Fibroblast of skin of abdomen (primary cell): ENCODE results near the gene CDK19.
A peak's percentile ranks its signal among the peaks of the same experiment; 100 is the strongest.
"Not testable (repeated sequence)": the region's sequence is repeated elsewhere in the genome, so short reads cannot be mapped to it uniquely, and the experiment has no call there.

ENCODE experiments used
- DNase-seq: peaks from one replicate; pipeline ENCODE4 v3.0.0-alpha.2; 2013

The CDK19 gene

GRCh38 chr6:110755411-110755834 lies 59.8 kb downstream of the CDK19 start:
- no peak for DNase-seq

DNA sequence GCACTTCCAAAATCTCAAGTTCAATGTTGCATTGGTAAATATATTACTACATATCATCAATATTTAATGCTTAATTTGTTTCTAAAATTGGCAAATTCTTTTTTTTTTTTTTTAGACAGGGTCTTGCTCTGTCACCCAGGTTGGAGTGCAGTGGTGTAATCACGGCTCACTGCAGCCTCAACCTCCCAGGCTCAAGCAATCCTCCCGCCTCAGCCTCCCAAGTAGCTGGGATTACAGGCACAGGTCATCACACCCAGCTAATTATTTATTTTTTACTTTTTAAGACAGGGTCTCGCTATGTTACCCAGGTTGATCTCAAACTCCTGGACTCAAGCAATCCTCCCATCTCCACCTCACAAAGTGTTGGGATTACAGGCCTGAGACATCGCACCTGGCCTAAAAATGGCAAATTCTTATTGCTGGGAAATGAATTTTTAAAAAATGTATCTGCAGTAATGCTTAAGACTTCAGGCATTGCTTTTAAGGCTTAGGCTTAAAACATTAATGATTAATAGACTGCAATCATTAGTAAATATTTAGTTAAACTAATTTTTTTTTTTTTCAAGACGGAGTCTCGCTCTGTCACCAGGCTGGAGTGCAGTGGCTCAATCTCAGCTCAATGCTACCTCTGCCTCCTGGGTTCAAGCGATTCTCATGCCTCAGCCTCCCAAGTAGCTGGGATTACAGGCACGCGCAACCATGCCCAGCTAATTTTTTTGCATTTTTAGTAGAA lies 61.2 kb downstream of the CDK19 start:
- DNase-seq: not testable (repeated sequence)

- DNase-seq: no peak
Measured at GRCh38 chr6:110748453-110748852, 66.8 kb downstream of the CDK19 start.

DNA sequence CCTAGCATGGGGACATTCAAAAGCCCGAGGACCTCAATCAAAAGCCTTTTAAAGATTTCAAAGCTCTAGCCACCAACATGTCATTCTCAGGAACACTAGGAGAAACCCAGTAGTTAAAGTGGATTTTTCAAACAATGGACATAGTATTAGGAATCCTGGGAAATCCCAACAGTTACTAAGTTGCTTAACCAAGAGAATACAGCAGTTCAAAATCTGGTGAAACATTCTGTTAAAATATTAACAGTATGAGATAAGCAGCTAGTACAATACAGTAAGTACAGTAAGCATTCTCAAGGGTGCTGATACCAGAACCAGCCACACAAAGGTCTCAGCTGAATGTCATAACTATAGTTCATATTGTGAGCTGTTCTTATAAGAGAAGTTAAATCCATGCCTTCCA lies 68.6 kb downstream of the CDK19 start:
- DNase-seq: no peak

GRCh38 chr6:110744991-110745390 lies 70.3 kb downstream of the CDK19 start:
- no peak for DNase-seq

- not testable (repeated sequence) for DNase-seq
Measured at GRCh38 chr6:110742552-110742951, 72.7 kb downstream of the CDK19 start.

DNA sequence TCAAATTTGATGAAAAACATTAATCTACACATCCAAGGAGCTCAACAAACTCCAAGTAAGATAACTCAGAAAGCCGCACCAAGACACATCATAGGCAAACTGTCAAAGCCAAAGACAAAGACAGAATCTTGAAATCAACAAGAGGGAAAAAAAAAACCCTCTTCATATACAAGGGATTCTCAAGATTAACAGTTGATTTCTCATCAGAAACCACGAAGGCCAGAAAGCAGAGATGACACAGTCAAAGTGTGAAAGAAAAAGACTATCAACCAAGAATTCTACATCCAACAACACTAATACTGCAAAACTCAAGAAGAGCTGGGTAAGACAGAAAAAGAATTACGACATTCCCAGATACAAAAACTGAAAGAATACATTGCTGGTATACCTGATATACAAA lies 73.8 kb downstream of the CDK19 start:
- no peak for DNase-seq

DNA sequence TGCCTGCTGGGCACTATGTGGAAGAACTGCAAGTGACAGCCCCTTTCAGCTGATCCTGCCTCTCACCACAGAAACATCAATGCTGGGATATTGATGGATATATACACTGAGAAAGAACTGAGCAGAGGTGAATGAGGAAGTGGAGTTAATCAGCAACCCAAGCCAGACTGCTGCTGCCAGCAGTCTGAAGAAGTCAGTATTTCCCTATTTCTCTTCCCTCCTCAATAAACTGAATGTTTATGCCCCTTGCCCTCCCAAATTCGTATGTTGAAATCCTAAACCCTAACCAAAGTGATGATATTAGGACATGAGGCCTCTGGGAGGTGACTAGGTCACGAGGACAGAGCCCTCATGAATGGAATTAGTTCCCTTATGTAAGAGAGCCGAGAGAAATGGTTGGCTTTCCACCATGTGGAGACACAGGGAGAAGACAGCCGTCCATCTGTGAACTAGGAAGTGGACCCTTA lies 76.3 kb downstream of the CDK19 start:
- DNase-seq: no peak

GRCh38 chr6:110735666-110736065 lies 79.6 kb downstream of the CDK19 start:
- DNase-seq: no peak

GRCh38 chr6:110731898-110732297 lies 83.4 kb downstream of the CDK19 start:
- DNase-seq: no peak

DNA sequence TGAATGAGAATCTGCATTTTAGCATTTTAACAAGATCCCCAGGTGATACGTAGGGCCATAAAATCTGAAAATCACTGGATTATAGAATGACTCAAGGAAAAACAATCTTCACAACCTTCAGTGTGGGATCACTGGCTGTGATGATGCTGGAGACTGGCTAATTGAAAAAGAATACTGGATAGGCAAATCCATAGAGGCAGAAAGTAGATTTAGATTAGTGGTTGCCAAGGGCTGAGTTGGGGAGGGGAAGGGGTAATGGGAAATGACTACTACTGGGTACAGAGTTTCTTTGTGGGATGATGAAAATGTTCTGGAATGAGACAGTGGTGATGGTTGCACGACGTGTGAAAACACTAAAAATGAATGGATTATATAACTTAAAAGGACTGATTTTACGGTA lies 84.1 kb downstream of the CDK19 start:
- peak; percentile 44 for DNase-seq

DNA sequence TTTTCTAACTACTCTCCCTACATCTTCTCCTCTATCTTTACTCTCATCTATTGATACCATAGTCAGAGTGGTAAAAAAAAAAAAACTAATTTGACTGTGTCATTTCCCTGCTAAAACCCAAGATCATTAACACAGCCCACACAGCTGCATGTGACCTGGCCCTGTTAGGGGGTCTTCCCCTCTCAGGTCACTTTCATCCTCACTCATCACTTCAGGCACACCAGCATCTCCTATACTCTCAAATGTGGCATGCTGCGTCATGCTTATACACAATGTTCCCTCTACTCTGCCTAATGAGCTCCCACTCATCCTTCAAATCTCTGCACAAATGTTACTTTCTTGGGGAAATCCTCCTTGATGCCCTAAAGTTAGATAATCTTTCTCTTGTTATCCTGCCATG lies 86.8 kb downstream of the CDK19 start:
- no peak for DNase-seq

DNA sequence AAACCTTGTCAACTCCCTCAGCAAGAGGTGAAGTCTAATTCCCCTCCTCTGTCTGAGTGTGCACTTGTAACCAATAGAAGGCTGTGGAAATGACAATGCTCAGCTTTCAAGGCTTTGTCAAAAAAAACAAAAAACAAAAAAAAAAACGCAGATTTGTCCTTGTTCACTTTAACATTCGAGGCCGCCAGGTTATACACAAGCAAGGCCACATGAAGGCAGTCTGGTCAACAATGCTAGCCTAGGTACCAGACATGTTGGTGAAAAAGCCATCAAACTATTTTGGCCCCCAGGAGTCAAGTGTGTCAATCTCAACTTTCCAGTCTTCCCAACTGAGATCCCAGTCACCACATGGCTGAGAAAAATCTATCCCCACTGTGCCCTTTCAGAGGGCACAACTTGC lies 92.3 kb downstream of the CDK19 start:
- DNase-seq: no peak

GRCh38 chr6:110720066-110720465 lies 95.2 kb downstream of the CDK19 start:
- DNase-seq: peak; percentile 2

- not testable (repeated sequence) for DNase-seq
Measured at GRCh38 chr6:110719601-110720000, 95.7 kb downstream of the CDK19 start.

- peak; percentile 4 for DNase-seq
Measured at GRCh38 chr6:110714143-110714542, 101.1 kb downstream of the CDK19 start.

DNA sequence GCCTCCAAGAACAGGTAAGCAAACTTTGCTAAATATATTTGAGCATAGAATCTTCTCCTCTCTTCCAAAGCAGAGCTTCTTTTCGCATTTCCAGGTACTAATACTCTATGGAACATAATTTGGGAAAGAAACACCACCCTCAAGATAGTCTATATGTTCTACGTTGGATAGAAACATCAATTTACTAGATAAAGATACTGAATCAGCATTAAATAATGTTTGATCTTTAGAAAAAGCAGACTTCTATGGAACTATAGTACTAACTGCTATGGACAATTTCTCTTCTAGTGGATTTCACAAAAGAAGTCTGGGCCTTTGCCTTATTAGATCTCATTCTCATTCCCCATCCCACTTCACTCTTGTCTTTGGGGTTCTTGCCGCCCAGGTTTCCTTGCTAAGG lies 103.0 kb downstream of the CDK19 start:
- DNase-seq: no peak

GRCh38 chr6:110710115-110710514 lies 105.2 kb downstream of the CDK19 start:
- no peak for DNase-seq

DNA sequence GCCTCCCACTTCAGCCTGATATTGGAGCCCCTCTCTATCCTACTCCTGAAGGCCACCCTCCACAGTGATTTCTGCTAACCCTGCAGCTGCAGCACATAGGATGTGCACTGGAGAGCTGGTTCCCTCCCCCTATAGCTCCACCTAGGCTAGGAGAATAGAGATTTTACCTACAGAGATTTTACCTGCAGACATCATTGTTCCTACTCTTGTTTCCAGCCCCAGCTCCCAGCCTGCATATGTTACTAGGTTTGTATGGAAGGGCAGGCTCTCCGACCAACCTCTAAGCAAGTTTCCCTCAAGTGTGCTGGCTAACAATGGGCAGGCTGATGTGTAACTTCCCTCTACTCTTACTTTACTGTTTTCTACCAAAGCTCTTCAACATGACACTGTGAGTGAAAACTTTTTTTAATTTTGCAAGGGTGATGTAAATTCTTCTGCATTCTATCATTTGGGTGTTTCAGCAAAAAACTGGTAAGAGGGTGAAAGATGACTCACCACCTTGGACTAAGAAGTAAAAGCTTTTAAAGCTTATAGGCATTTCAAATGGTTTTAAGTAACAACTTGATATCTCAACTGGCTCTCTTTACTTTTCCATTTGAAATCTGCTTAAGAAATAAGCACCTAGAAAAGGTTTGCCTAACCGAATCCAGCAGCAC lies 106.8 kb downstream of the CDK19 start:
- DNase-seq: peak; percentile 65

DNA sequence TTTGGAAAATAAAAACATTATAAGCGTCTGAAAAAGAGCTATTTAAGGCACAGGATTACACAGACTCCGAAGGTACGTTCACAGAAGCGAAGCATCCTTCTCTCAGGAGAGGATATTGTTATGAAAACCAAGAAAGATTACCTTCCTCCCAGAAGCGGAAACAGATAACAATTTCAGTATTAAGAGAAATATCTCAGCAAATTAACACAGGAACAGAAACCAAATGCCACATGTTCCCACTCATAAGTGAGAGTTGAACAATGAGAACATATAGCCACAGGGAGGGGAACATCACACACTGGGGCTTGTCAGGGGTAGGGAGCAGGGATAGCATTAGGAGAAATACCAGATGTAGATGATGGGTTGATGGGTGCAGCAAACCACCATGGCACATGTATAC lies 109.7 kb downstream of the CDK19 start:
- DNase-seq: no peak

DNA sequence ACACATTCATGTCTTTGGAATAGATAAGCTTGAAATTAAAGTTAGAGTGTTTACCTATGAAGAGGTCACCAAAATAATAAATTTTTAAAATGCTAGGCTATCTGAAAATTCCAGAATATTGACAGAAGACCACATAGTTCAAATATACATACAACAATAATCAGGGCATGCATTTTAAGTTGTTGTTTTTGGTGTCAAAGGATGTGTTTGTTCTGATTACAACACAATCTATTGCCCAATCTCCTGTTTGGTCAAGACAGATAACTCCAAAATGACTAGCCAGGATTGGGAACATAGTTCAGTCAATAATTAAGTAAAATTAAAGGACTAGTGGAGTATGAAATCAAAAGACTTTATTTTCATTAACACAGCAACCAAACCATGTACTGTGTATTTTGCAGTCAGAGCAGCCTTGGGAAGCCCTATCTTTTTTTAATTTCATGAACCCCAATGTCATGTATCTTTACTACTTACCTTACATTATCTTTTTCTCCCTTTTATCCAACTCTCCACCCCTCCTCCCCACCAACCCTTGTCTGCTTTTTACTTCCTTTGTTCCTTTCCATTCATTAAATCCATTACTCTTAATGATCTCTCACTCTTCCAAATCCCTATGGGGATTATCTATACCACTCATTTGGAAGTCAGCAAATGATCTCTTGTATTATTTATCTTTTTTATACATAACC lies 111.2 kb downstream of the CDK19 start:
- DNase-seq: no peak

GRCh38 chr6:110703010-110703905 lies 112.0 kb downstream of the CDK19 start:
- peak; percentile 53 for DNase-seq

DNA sequence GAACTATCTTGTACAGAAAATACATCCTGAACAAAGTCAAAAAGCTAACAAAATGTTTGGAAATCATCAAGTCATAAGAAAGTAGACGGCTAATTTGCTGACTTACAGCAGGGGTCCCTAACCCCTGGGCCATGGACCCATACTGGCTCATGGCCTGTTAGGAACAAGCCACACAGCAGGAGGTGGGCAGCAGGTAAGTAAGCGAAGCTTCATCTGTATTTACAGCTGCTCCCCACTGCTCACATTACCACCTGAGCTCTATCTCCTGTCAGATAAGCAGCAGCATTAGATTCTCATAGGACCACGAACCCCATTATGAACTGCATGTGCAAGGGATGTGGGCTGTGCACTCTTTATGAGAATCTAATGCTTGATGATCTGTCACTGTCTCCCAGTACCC lies 115.5 kb downstream of the CDK19 start:
- DNase-seq: no peak
